GM21515 (cell line): Measurements from ENCODE around the gene FRAS1.

Experiments used
- ATAC-seq: cut with Tn5 transposase; IDR thresholded peaks from one replicate; pipeline ENCODE4 v1.9.1; 2021; ENCODE audit not compliant: unreplicated experiment

FRAS1 gene

GRCh38 chr4:78566834-78567499 lies 509.8 kb downstream of the FRAS1 start:
- peak; percentile 81 for ATAC-seq

GRCh38 chr4:78567500-78568060 lies 510.5 kb downstream of the FRAS1 start:
- no peak for ATAC-seq

GRCh38 chr4:78568640-78569305 lies 511.6 kb downstream of the FRAS1 start:
- ATAC-seq: peak; percentile 43

GRCh38 chr4:78569306-78569821 lies 512.2 kb downstream of the FRAS1 start:
- no peak for ATAC-seq

- ATAC-seq: no peak
Measured at GRCh38 chr4:78570117-78570516, 513.0 kb downstream of the FRAS1 start.

DNA sequence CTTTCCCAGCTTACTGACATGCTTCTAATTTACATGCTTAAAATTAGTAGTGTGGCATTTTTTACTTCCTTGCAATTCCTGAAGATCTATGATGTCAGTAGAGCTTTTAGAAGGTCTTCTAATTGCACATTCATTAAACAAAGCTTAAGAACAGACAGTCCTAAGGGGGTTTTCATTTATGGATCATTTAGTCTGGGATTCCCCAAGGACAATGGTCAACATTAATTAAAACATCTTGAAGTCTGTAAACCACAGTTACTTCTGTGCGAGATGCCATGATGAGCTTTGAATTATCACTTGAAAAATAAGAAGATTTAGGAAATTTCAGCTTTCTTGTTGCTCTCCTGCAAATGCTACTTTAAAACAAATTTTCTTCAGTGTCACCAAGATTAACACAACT lies 514.7 kb downstream of the FRAS1 start:
- ATAC-seq: no peak

DNA sequence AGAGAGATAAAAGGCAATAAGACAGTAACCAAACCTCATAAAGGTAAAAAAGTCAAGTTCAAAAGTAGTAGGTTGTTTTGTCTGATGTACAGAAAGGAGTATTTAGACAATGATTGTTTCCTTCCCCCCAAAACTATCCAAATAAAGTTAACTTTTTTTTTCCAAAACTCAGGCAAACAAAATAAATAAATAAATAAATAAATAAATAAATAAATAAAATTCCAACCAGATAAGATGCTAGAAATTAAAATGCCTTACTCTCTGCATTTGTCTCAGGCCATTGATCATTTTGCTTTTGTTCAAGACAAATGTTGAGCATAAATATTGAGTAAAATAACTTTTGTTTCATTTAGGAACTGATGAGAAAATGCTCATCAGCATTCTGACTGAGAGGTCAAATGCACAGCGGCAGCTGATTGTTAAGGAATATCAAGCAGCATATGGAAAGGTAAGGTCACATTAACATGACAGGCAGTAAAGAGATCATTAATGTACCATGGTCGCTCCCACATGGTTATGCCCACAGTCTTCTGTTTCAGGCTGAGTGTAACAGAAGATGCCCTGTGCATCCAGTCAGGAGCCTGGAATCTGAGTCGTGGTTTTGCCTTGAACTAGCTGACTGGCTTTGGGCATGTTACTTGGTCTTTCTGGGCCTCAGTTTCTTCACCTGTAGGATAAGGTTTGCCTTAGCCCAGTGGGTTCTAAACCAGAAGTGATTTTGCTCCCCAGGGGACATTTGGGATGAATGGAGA lies 521.7 kb downstream of the FRAS1 start:
- no peak for ATAC-seq

DNA sequence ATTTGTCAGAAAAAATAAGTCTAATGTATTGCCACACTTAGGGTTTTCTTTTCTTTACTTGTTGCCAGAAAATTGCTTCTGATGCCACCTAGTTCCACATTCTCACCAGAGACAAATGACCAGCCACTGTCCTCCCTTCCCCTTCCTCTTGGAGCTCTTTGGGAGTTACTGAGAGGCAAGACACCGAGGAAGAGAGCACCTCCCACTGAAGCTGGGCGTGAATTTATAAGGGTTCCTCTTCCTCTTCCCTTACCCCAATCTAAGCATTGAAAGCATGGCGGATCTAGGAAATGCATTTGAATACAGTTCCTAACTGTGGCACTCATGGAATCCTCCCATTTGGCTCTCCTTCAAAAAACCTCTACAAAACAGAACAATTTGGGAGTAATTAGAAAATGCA lies 524.5 kb downstream of the FRAS1 start:
- no peak for ATAC-seq

DNA sequence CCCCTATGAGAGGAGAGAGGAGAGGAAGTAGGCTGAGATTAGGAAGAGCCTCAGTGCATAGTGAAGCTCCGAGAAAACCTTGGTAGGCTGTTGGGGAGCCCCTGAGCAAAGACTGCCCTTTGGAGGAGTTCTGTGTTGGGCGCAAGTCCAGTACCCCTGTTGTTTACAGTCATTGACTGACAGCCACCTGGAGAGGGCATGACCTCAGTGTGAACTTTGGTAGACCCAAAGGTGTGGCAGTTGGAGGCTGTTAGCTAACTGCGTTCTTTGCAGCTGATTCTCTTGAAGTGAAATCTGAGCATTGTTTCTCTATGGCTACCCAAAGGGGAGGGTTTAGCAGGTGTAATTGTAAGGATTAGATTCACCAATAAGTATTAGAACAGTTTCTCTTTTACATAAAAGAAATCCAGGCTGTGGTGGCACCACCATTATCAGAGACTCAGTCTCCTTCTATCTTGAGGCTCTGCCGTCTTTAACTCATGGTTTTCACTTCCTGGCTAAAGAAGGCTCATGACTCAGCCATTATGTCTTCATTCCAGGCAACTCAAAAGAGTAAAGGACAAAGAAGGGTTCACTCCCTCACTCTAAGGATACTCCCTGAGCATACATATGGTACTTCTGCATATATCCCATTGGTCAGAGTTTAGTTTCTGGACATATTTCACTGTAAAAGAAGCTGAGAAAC lies 527.9 kb downstream of the FRAS1 start:
- ATAC-seq: no peak

GRCh38 chr4:78585633-78586032 lies 528.5 kb downstream of the FRAS1 start:
- no peak for ATAC-seq

- ATAC-seq: no peak
Measured at GRCh38 chr4:78588894-78589545, 531.9 kb downstream of the FRAS1 start.

DNA sequence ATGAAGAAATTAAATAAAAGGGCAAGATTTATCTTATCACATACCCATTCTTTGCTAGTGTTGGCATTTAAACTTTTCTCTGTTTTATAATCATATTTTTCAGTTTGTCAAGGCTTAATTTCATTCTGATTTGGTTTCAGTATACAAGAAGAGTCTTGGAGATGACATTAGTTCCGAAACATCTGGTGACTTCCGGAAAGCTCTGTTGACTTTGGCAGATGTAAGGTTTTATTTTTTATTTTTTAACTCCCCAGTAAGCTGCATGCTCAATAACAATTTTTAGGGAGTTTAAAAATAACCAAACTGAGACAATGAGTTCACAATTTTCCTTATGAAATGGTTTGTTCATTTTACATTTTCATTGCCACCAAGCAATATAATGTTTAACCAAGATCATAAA lies 534.3 kb downstream of the FRAS1 start:
- no peak for ATAC-seq

DNA sequence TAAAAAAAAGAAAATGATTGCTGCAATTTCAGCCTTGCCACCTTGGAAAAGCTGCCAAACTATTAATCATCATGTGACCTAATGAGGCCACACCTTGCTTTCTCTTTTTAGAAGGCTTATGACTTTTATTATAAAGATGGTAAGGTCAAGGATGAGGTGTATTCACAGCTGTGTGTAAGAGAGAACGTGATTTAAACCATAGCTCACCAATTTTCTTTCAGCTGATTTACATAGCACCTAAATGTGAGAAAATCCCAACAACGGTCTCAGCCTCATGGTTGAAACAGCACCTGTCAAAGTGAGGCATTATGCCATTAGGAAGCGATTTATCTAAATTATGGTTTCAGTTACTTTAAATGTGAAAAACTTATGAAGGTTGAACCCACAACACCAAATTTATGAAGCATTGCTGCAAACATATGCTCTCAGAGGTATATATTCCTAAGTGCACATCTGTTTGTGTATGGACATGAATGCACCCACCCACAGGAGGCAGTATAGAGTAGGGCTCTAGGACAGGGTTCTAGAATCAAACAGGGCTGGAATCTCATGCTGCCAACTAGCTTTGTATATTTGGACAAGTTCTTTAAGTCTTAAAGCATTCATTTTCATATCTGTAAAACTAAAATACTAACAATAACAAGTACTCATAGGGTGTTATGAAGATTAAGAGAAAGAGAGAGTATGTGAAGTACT lies 535.1 kb downstream of the FRAS1 start:
- ATAC-seq: no peak
